K562 (cell line): ENCODE results near the gene ACHE. TPM values are rescaled to one million over a fixed set of nuclear protein-coding genes. Genes with fewer than 3 reads are reported as not detected.

Source experiments
- ATAC-seq: fragments of 200-7000 bp; cut with Tn5 transposase; 3 replicates; pipeline ENCODE4 v1.9.1; 2020; ENCODE audit warnings: moderate library complexity
- BruUV-seq: library from RNA; stranded (reverse); fragments of 400-500 nt; replicated peaks from 2 replicates; lab custom pipeline; 2021; lab: Mats Ljungman, UMichigan
- CTCF ChIA-PET: fragments of 300-600 bp; formaldehyde crosslinking; extraction: SDS; loops from one replicate; lab custom pipeline; 2021; ENCODE audit warnings: low intra/inter-chr PET ratio; lab: Yijun Ruan, JAX
- POLR2A ChIA-PET: fragments of 300-600, 350-650 bp; sonication (Branson Sonifier 250); formaldehyde crosslinking; extraction: SDS; loops from one replicate; lab custom pipeline; 2021; ENCODE audit warnings: antibody characterized with exemption, inconsistent platforms; lab: Yijun Ruan, JAX
- DNase-seq, 4 experiments: peaks; one replicate each; pipeline versions ENCODE4 v3.0.0 to v3.0.0-alpha.2; 2011 to 2018; ENCODE audit warnings: low spot score in 3 of 4, mixed read lengths in 3 of 4; ENCODE audit errors: extremely low read depth in 1 of 4
- FAIRE-seq: peaks from 2 replicates; lab custom pipeline; 2011; peaks lifted over from hg19 to GRCh38; lab: Jason Lieb, UNC
- H2AFZ ChIP-seq: 2 replicates; pipeline ENCODE4 v1.6.0; 2011; ENCODE audit warnings: low read depth, low read length, control low read depth, inconsistent platforms
- H3K27ac ChIP-seq: fragments of 200-600 bp; 3 replicates; pipeline ENCODE4 v1.8.0; 2011; ENCODE audit warnings: low read depth, mild to moderate bottlenecking, control low read depth, inconsistent platforms, low read length, moderate library complexity, mixed read lengths; ENCODE audit errors: extremely low read depth
- H3K27me3 ChIP-seq, 2 experiments: fragments of 300-600 bp in 1 of 2; 2 replicates in 1 of 2; 3 replicates in 1 of 2; pipeline versions ENCODE4 v1.6.0 to v1.8.0; 2011; ENCODE audit warnings: inconsistent platforms in 2 of 2, low read length in 2 of 2, mild to moderate bottlenecking in 1 of 2, mixed read lengths in 1 of 2, moderate library complexity in 1 of 2; ENCODE audit not compliant: control insufficient read depth in 2 of 2, insufficient read depth in 2 of 2
- H3K36me3 ChIP-seq: fragments of 300-600 bp; 3 replicates; pipeline ENCODE4 v1.8.0; 2011; ENCODE audit warnings: mild to moderate bottlenecking, low read length, inconsistent platforms; ENCODE audit not compliant: control insufficient read depth, insufficient read depth
- H3K4me1 ChIP-seq, 2 experiments: fragments of 200-600 bp in 1 of 2; replicated peaks in 1 of 2; 2 replicates in 1 of 2; 3 replicates in 1 of 2; pipeline versions ENCODE4 v1.5.1 to v1.8.0; 2011; ENCODE audit warnings: inconsistent platforms in 2 of 2, low read length in 2 of 2, mild to moderate bottlenecking in 1 of 2, mixed read lengths in 1 of 2, moderate library complexity in 1 of 2; ENCODE audit not compliant: control insufficient read depth in 2 of 2, insufficient read depth in 2 of 2
- H3K4me2 ChIP-seq: 2 replicates; pipeline ENCODE4 v1.6.1; 2011; ENCODE audit warnings: low read length, control low read depth, inconsistent platforms, mixed read lengths; ENCODE audit not compliant: insufficient read depth
- H3K4me3 ChIP-seq: fragments of 200-600 bp; sonication (generic), shearing (Covaris generic); 2 replicates; pipeline ENCODE4 v1.5.1; 2016; ENCODE audit warnings: control low read depth, inconsistent platforms
- H3K79me2 ChIP-seq: fragments of 200-600 bp; 3 replicates; pipeline ENCODE4 v1.8.0; 2011; ENCODE audit warnings: low read length, inconsistent platforms; ENCODE audit not compliant: control insufficient read depth, insufficient read depth
- H3K9ac ChIP-seq, 2 experiments: 2 replicates each; pipeline versions ENCODE4 v1.6.0 to v1.6.1; 2011; ENCODE audit warnings: low read depth in 2 of 2, low read length in 2 of 2, control low read depth in 1 of 2, inconsistent platforms in 1 of 2, mild to moderate bottlenecking in 1 of 2, mixed read lengths in 1 of 2; ENCODE audit not compliant: insufficient read depth in 1 of 2
- H3K9me1 ChIP-seq: one replicate; pipeline ENCODE4 v1.6.0; 2011; ENCODE audit warnings: inconsistent platforms, mild to moderate bottlenecking, low read length, moderate library complexity; ENCODE audit not compliant: control insufficient read depth, insufficient read depth
- H3K9me3 ChIP-seq: replicated peaks from 2 replicates; pipeline ENCODE4 v1.5.1; 2011; ENCODE audit warnings: low read depth, low read length, inconsistent platforms; ENCODE audit not compliant: control insufficient read depth, insufficient read depth
- H4K20me1 ChIP-seq: replicated peaks from 2 replicates; pipeline ENCODE4 v1.6.1; 2011; ENCODE audit warnings: low read length, inconsistent platforms, mixed read lengths; ENCODE audit not compliant: control insufficient read depth, insufficient read depth
- BCL6 ChIP-seq: fragments of 250-450 bp; sonication (Bioruptor Pico); IDR thresholded peaks from 2 replicates; pipeline ENCODE4 v1.4.0; 2020
- FOXA1 ChIP-seq: fragments of 450-650 bp; IDR thresholded peaks from 2 replicates; pipeline ENCODE4 v1.6.1; 2016; ENCODE audit warnings: mild to moderate bottlenecking, borderline replicate concordance
- FOXA3 ChIP-seq, 2 experiments: fragments of 450-650 bp in 1 of 2; sonication (generic) in 1 of 2; formaldehyde crosslinking; IDR thresholded peaks in 1 of 2; conservative IDR thresholded peaks in 1 of 2; 2 replicates each; pipeline versions ENCODE4 v1.4.0 to v1.8.0; 2020 to 2022; ENCODE audit warnings: mild to moderate bottlenecking in 2 of 2, missing genetic modification reagents in 1 of 2
- IFI16 ChIP-seq: fragments of 250-450 bp; sonication (Bioruptor Pico); IDR thresholded peaks from 2 replicates; pipeline ENCODE4 v2.1.2; 2022; ENCODE audit warnings: mild to moderate bottlenecking, inconsistent platforms
- SFPQ ChIP-seq: fragments of 200-400 bp; formaldehyde crosslinking; IDR thresholded peaks from 2 replicates; pipeline ENCODE4 v1.6.1; 2017; ENCODE audit warnings: mild to moderate bottlenecking, low read depth, low read length, moderate library complexity
- WGBS: fragments of 100-300 bp; shearing (Covaris generic); methylation state at CpG from one replicate; pipeline ENCODE4 v1.1.6; 2016; ENCODE audit warnings: low coverage, mixed read lengths; ENCODE audit not compliant: insufficient coverage; ENCODE audit errors: missing lambda C conversion rate; 5-methylcytosine and 5-hydroxymethylcytosine counted together
- in situ Hi-C: fragments of 300-500 bp; cut with MboI; formaldehyde crosslinking; loops from 4 replicates; pipeline ENCODE4 v1.15.0; 2018; ENCODE audit warnings: inconsistent platforms, mixed read lengths
- intact Hi-C: fragments of 100-400 bp; cut with micrococcal nuclease; formaldehyde crosslinking; loops from 2 replicates; pipeline ENCODE4 v1.14.2; 2022
- polyA plus RNA-seq, 8 experiments: library from polyadenylated mRNA; depleted of rRNA in 4 of 8; stranded (reverse) in 5 of 8; unstranded in 3 of 8; fragments of >200 nt; fragmentation: Nextera tagmentation in 2 of 8; fragmentation: Illumina TruSeq in 1 of 8; extraction: Ambion mirVana in 2 of 8; extraction: Trizol in 1 of 8; gene quantifications; 2 replicates each; pipeline versions ENCODE4 v1.2.1 to v1.2.3, GENCODE V29; 2011 to 2014; ENCODE audit warnings: inconsistent platforms in 1 of 8, missing spikeins in 1 of 8
- total RNA-seq, 7 experiments: library from RNA; depleted of rRNA in 6 of 7; stranded (reverse); fragments of >200 nt in 6 of 7; fragmentation: Illumina TruSeq in 2 of 7; extraction: Trizol in 2 of 7; gene quantifications; 2 replicates each; pipeline versions ENCODE4 v1.2.1 to v1.2.3, GENCODE V29; 2011 to 2021; ENCODE audit warnings: low replicate concordance in 1 of 7

ACHE gene
- total and polyA plus RNA-seq, 9 of the 15 experiments (the other 6 are each of a cell fraction or from before 2014, with no cell fraction given) = 0.04 to 8.8 (median 1.9) TPM

DNA sequence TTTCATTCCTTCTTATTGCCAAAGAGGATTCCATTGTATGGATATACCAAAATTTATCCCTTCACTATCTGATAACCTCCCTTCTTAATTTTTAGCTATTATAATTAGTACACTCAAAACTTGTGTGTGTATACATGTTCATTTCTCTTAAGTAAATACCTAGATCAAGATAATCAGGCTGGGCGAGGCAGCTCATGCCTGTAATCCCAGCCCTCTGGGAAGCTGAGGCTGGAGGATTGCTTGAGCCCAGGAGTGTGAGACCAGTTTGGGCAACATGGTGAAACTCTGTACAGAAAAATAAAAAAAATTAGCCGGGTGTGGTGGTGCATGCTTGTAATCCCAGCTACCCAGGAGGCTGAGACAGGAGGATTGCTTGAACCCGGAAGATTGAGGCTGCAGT lies 15.8 kb upstream of the ACHE start:
- intact Hi-C loops = no loop called here
- Histone ChIP-seq H4K20me1 (no peaks in the 10 kb centered on the region), H3K9me3 (peaks cover 2% of the 10 kb centered on the region; the same call in 1 of the 2 replicates)
- TF ChIP-seq FOXA3 (CRISPR knock-in tag; conservative IDR thresholded peaks at IDR 0.05 in 1 of 2, IDR thresholded peaks at IDR 0.05 in 1 of 2) (0 out of 4 replicates have a peak, but pooled peaks of 1 of the 2 experiments have one; percentile 23), FOXA1 (no peak), BCL6 (CRISPR knock-in tag) (no peak), IFI16 (CRISPR knock-in tag) (no peak), SFPQ (no peak)
- TF ChIP-seq, all 486 proteins: peak for 1
- no peaks in the 10 kb centered on the region for H3K27me3 ChIP-seq
- H3K36me3 ChIP-seq = no peaks in the 10 kb centered on the region
- DNase-seq = no peak
- BruUV-seq = no TSS peak
- in situ Hi-C loops = loop anchor here (25.0 kb wide), 1 partner anchor 376 kb away; no protein-coding TSS in a partner anchor
- ChIA-PET POLR2A (interaction anchor here (0.7 to 2.1 kb wide), 3 partner anchors 10 to 46 kb away, joined by 3 to 6 read pairs (median 3); no protein-coding TSS in a partner anchor), CTCF (interaction anchor here (0.6 kb wide), 1 partner anchor 21 kb away, joined by 3 read pairs; no protein-coding TSS in a partner anchor)
- peaks cover 4% of the 10 kb centered on the region in 2 experiments; a peak in 1 of 5 replicates for H3K4me1 ChIP-seq
- H3K4me3 ChIP-seq = no peak overlapping the region
- no peak overlapping the region; a peak in 1 of 4 replicates for H3K9ac ChIP-seq
- H3K9me1 ChIP-seq = no peaks in the 10 kb centered on the region
- WGBS = 20% methylated on average over 3 of the region's 3 CpGs
- H3K4me2 ChIP-seq = no peak overlapping the region
- H3K79me2 ChIP-seq = no peaks in the 10 kb centered on the region
- no peak for ATAC-seq
- H3K27ac ChIP-seq = no peak overlapping the region
- FAIRE-seq = no peak
- no peak overlapping the region for H2AFZ ChIP-seq
